Thoracic aorta (tissue), 2 donors: ENCODE results near the gene PODNL1. TPM values are rescaled to one million over a fixed set of nuclear protein-coding genes. Genes with fewer than 3 reads are reported as not detected.

Experiments
- ATAC-seq: fragments of 150-250 bp; one replicate; pipeline ENCODE4 v1.8.0; 2017; ENCODE audit warnings: low read depth; ENCODE audit not compliant: insufficient number of reproducible peaks, low FRiP score
- DNase-seq: peaks from one replicate; pipeline ENCODE4 v3.0.0-alpha.2; 2020; ENCODE audit warnings: low spot score
- H3K27ac ChIP-seq, 2 donors: fragments of 200-600 bp; sonication (generic); 1 replicate in 1 of 2; 2 replicates in 1 of 2; pipeline ENCODE4 v1.5.1; 2016; ENCODE audit warnings: mild to moderate bottlenecking in 2 of 2, moderate library complexity in 2 of 2
- H3K27me3 ChIP-seq: fragments of 200-600 bp; sonication (generic); replicated peaks from 2 replicates; pipeline ENCODE4 v1.6.0; 2016; ENCODE audit warnings: mild to moderate bottlenecking; ENCODE audit not compliant: insufficient read depth
- H3K36me3 ChIP-seq: fragments of 200-600 bp; sonication (generic); one replicate; pipeline ENCODE4 v1.5.1; 2016
- H3K4me1 ChIP-seq, 2 donors: fragments of 200-600 bp; sonication (generic); 1 replicate in 1 of 2; 2 replicates in 1 of 2; pipeline versions ENCODE4 v1.5.1 to v1.6.0; 2016; ENCODE audit warnings: low read depth in 2 of 2, mild to moderate bottlenecking in 1 of 2; ENCODE audit not compliant: control insufficient read depth in 1 of 2
- H3K4me3 ChIP-seq: fragments of 200-600 bp; sonication (generic); 2 replicates; pipeline ENCODE4 v1.5.1; 2016; ENCODE audit warnings: mild to moderate bottlenecking
- H3K9me3 ChIP-seq: fragments of 200-600 bp; sonication (generic); 2 replicates; pipeline ENCODE4 v1.5.1; 2016
- CTCF ChIP-seq: fragments of 200-600 bp; sonication (generic); IDR thresholded peaks from one replicate; pipeline ENCODE4 v1.5.1; 2019; ENCODE audit warnings: antibody characterized with exemption
- total RNA-seq, 2 donors: library from RNA; depleted of rRNA; stranded (reverse); fragments of >200 nt; gene quantifications; one replicate each; pipeline versions ENCODE4 v1.1.0 to v1.2.3, GENCODE V29; 2016

PODNL1 gene
- total RNA-seq, 2 donors from 2014 or later: 3.5 to 9.9 TPM

GRCh38 chr19:13962699-13963602 lies 24.7 kb upstream of the PODNL1 start:
- Histone ChIP-seq H3K36me3 (peaks cover 47% of the 10 kb centered on the region), H3K27me3 (no peaks in the 10 kb centered on the region), H3K27ac (no peak overlapping the region), H3K9me3 (no peaks in the 10 kb centered on the region), H3K4me3 (peak overlapping the region; percentile 38), H3K4me1 (no peaks in the 10 kb centered on the region)
- no peak for DNase-seq
- no peak for ATAC-seq
- no peak for TF ChIP-seq CTCF

GRCh38 chr19:13961826-13962698 lies 23.8 kb upstream of the PODNL1 start:
- Histone ChIP-seq H3K4me1 (no peaks in the 10 kb centered on the region), H3K36me3 (peaks cover 41% of the 10 kb centered on the region), H3K27ac (no peak overlapping the region), H3K9me3 (no peaks in the 10 kb centered on the region), H3K27me3 (no peaks in the 10 kb centered on the region), H3K4me3 (peak overlapping the region; percentile 38)
- DNase-seq (no peak), ATAC-seq (no peak)
- no peak for TF ChIP-seq CTCF

DNA sequence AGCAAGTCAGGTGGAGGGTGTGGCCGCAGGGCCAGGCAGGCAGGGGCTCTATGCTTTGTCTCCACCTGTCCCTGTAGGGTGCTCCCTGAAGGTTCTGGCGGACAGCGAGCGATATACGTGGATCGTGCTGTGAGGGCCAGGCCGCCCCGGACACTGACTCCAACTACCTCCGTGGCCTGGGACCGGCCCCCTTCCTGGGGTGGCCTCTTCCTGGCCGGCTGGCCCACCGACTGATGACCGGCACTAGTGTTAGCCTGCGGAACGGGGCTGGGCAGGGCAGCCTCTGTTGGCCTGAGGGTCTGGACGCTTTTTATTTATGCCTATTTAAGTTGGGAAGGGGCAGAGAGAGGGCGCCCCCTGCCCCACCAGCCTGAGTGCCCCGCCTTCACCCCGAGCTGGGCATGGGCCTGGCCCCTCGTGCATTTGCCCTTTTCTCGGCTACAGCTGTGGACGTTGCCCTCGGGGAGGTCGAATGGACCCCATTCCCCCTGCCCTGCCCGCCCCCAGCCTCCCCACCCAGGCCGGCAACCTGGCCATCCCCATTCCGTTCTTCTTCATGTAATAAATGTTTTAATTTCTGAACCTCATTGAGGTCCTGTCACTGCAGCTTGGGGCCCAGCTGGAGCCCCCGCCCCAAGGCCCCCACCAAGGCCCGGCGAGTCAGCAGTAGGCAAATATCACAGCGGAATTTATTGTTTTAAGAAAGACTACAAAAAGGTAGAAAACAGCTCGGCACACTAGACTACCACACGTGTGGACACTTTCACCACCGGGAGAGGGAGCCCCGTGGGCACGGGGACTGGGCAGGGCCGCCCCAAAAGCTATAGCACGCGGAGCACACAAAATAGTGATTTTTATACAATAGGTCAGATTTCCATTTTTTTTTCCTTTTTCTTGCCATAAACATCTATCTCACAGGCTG lies 22.9 kb upstream of the PODNL1 start:
- TF ChIP-seq CTCF: no peak
- Histone ChIP-seq H3K27ac (no peak overlapping the region), H3K27me3 (no peaks in the 10 kb centered on the region), H3K9me3 (no peaks in the 10 kb centered on the region), H3K36me3 (peaks cover 39% of the 10 kb centered on the region), H3K4me3 (no peak overlapping the region), H3K4me1 (no peaks in the 10 kb centered on the region)
- ATAC-seq: no peak
- DNase-seq: no peak

- Histone ChIP-seq H3K27me3 (no peaks in the 10 kb centered on the region), H3K27ac (no peak overlapping the region), H3K4me1 (no peaks in the 10 kb centered on the region), H3K36me3 (peaks cover 38% of the 10 kb centered on the region), H3K4me3 (no peak overlapping the region), H3K9me3 (no peaks in the 10 kb centered on the region)
- TF ChIP-seq CTCF: no peak
- DNase-seq (no peak), ATAC-seq (no peak)
Observed at GRCh38 chr19:13959962-13960862, 22.0 kb upstream of the PODNL1 start.
